MM.1S (cell line): ENCODE results near the gene SFRP2.

Experiments used
- DNase-seq: peaks from one replicate; pipeline ENCODE4 v3.0.0-alpha.2; 2015
- H2AFZ ChIP-seq: fragments of 300-600 bp; sonication (generic); 2 replicates; pipeline ENCODE4 v1.6.0; 2016; ENCODE audit warnings: antibody characterized with exemption, low read length
- H3F3A ChIP-seq: fragments of 300-600 bp; sonication (generic); 2 replicates; pipeline ENCODE4 v1.6.1; 2016; ENCODE audit warnings: mild to moderate bottlenecking, antibody characterized with exemption, low read length, moderate library complexity, mixed read lengths; ENCODE audit not compliant: insufficient read depth
- H3K27ac ChIP-seq: fragments of 300-600 bp; sonication (generic); 2 replicates; pipeline ENCODE4 v1.5.1; 2016; ENCODE audit warnings: mild to moderate bottlenecking, low read length
- H3K27me3 ChIP-seq: fragments of 300-600 bp; sonication (generic); replicated peaks from 2 replicates; pipeline ENCODE4 v1.6.0; 2016; ENCODE audit warnings: low read length; ENCODE audit not compliant: insufficient read depth
- H3K36me3 ChIP-seq: fragments of 300-600 bp; sonication (generic); replicated peaks from 2 replicates; pipeline ENCODE4 v1.6.1; 2016; ENCODE audit warnings: mild to moderate bottlenecking, low read length, mixed read lengths; ENCODE audit not compliant: insufficient read depth
- H3K4me1 ChIP-seq: fragments of 300-600 bp; sonication (generic); 2 replicates; pipeline ENCODE4 v1.6.1; 2016; ENCODE audit warnings: low read length, mixed read lengths
- H3K4me2 ChIP-seq: fragments of 300-600 bp; sonication (generic); 2 replicates; pipeline ENCODE4 v1.6.0; 2016; ENCODE audit warnings: low read depth, low read length
- H3K4me3 ChIP-seq: fragments of 300-600 bp; sonication (generic); 2 replicates; pipeline ENCODE4 v1.5.1; 2016; ENCODE audit warnings: low read length, mixed read lengths
- H3K79me2 ChIP-seq: fragments of 300-600 bp; sonication (generic); 2 replicates; pipeline ENCODE4 v1.6.1; 2016; ENCODE audit warnings: mixed run types, low read length, mixed read lengths
- H3K9ac ChIP-seq: fragments of 300-600 bp; sonication (generic); 2 replicates; pipeline ENCODE4 v1.6.1; 2016; ENCODE audit warnings: low read length, mixed read lengths
- H3K9me2 ChIP-seq: fragments of 300-600 bp; sonication (generic); replicated peaks from 2 replicates; pipeline ENCODE4 v1.6.1; 2016; ENCODE audit warnings: mild to moderate bottlenecking, low read length, mixed read lengths; ENCODE audit not compliant: insufficient read depth
- H3K9me3 ChIP-seq: fragments of 300-600 bp; sonication (generic); replicated peaks from 2 replicates; pipeline ENCODE4 v1.6.1; 2016; ENCODE audit warnings: mild to moderate bottlenecking, low read length, mixed read lengths; ENCODE audit not compliant: insufficient read depth
- H4K20me1 ChIP-seq: fragments of 300-600 bp; sonication (generic); 2 replicates; pipeline ENCODE4 v1.6.1; 2016; ENCODE audit warnings: mild to moderate bottlenecking, low read length, moderate library complexity, mixed read lengths; ENCODE audit not compliant: insufficient read depth
- EZH2 ChIP-seq: fragments of 300-600 bp; sonication (generic); optimal IDR thresholded peaks from 2 replicates; pipeline ENCODE3; 2017; ENCODE audit warnings: low read depth, mild to moderate bottlenecking, antibody characterized with exemption, low read length, mixed read lengths
- EZH2phosphoT487 ChIP-seq: fragments of 300-600 bp; sonication (generic); IDR thresholded peaks from 2 replicates; pipeline ENCODE4 v1.6.1; 2018; ENCODE audit warnings: antibody characterized with exemption, low read length
- TF ChIP-seq, protein P1 (sequence below): fragments of 300-600 bp; sonication (generic); IDR thresholded peaks from 2 replicates; pipeline ENCODE4 v1.5.1; 2016; ENCODE audit warnings: antibody characterized with exemption, low read length, mixed read lengths

Gene SFRP2, protein sequence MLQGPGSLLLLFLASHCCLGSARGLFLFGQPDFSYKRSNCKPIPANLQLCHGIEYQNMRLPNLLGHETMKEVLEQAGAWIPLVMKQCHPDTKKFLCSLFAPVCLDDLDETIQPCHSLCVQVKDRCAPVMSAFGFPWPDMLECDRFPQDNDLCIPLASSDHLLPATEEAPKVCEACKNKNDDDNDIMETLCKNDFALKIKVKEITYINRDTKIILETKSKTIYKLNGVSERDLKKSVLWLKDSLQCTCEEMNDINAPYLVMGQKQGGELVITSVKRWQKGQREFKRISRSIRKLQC

DNA sequence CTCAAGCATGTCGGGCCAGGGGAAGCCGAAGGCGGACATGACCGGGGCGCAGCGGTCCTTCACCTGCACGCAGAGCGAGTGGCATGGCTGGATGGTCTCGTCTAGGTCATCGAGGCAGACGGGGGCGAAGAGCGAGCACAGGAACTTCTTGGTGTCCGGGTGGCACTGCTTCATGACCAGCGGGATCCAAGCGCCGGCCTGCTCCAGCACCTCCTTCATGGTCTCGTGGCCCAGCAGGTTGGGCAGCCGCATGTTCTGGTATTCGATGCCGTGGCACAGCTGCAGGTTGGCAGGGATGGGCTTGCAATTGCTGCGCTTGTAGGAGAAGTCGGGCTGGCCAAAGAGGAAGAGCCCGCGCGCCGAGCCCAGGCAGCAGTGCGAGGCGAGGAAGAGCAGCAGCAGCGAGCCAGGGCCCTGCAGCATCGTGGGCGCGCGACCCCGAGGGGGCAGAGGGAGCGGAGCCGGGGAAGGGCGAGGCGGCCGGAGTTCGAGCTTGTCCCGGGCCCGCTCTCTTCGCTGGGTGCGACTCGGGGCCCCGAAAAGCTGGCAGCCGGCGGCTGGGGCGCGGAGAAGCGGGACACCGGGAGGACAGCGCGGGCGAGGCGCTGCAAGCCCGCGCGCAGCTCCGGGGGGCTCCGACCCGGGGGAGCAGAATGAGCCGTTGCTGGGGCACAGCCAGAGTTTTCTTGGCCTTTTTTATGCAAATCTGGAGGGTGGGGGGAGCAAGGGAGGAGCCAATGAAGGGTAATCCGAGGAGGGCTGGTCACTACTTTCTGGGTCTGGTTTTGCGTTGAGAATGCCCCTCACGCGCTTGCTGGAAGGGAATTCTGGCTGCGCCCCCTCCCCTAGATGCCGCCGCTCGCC, at the start of gene SFRP2:
SFRP2 (minus strand) TSS at position 671 of the 864 bp plus-strand sequence; CDS start at position 423, 248 bp downstream.
- Histone ChIP-seq H3K27ac (no peak within 1 kb of the TSS), H4K20me1 (no peaks in the 10 kb centered on the region), H3K4me1 (no peaks in the 10 kb centered on the region), H3K4me2 (no peak within 1 kb of the TSS), H3K36me3 (no peaks in the 10 kb centered on the region), H3K27me3 (peaks cover 8% of the 10 kb centered on the region; the same call in 1 of the 2 replicates), H3K9ac (no peak within 1 kb of the TSS), H3K79me2 (no peaks in the 10 kb centered on the region), H3K9me2 (no peaks in the 10 kb centered on the region), H3K4me3 (no peak within 1 kb of the TSS), H2AFZ (no peak within 1 kb of the TSS), H3K9me3 (no peaks in the 10 kb centered on the region), H3F3A (no peaks in the 10 kb centered on the region)
- TF ChIP-seq, protein P1, sequence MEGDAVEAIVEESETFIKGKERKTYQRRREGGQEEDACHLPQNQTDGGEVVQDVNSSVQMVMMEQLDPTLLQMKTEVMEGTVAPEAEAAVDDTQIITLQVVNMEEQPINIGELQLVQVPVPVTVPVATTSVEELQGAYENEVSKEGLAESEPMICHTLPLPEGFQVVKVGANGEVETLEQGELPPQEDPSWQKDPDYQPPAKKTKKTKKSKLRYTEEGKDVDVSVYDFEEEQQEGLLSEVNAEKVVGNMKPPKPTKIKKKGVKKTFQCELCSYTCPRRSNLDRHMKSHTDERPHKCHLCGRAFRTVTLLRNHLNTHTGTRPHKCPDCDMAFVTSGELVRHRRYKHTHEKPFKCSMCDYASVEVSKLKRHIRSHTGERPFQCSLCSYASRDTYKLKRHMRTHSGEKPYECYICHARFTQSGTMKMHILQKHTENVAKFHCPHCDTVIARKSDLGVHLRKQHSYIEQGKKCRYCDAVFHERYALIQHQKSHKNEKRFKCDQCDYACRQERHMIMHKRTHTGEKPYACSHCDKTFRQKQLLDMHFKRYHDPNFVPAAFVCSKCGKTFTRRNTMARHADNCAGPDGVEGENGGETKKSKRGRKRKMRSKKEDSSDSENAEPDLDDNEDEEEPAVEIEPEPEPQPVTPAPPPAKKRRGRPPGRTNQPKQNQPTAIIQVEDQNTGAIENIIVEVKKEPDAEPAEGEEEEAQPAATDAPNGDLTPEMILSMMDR = no peak
- TF ChIP-seq EZH2phosphoT487 (no peak), EZH2 (no peak)
- no peak for DNase-seq

DNA sequence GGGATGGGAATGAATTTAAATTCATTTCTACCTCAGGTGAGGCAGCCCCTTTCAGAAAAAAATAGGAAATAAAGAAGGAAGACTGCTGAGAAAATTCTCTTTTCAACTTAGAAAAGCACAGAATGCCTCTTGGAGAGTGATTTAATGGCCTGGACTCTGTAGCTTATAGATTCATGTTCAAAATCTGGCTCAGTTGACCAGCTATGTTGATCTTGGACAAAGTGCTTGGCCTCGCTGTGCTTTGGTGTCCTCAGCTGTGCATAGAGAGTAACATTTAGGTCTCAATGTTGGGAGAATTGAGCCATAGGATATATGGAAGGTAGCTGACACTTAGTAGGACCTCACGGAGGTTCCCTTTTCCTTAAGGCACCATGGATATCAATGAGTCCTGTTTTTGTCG, 49.7 kb upstream of the SFRP2 start:
- Histone ChIP-seq H3K36me3 (no peaks in the 10 kb centered on the region), H4K20me1 (no peaks in the 10 kb centered on the region), H3K4me2 (no peak overlapping the region), H3K79me2 (no peaks in the 10 kb centered on the region), H3F3A (no peaks in the 10 kb centered on the region), H3K4me3 (no peak overlapping the region), H3K9ac (no peak overlapping the region), H3K27ac (no peak overlapping the region), H3K27me3 (no peaks in the 10 kb centered on the region), H2AFZ (no peak overlapping the region), H3K9me2 (no peaks in the 10 kb centered on the region), H3K4me1 (no peaks in the 10 kb centered on the region), H3K9me3 (no peaks in the 10 kb centered on the region)
- TF ChIP-seq EZH2phosphoT487 = no peak
- TF ChIP-seq, protein P1 = no peak
- no peak for TF ChIP-seq EZH2
- no peak for DNase-seq

DNA sequence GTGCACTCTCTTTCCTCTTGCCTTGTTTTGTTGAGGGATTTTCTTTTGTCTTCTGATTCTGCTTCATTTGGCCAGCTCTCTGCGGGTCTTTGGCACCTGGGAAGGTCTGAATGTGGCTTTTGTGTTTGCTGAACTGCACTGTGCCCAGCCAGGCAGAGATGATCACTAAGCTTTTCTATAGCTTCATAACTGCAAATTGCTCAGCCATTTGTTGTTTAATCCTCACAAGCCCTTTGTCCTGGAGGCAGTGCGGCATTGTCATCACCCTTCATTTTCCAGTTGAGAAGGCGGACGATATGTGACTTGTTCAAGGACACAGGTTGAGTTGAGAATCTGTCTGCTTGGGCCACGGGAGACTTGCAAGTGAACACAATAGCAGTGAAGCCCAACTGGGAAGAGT, 46.0 kb upstream of the SFRP2 start:
- H3K9me2 ChIP-seq = no peaks in the 10 kb centered on the region
- no peaks in the 10 kb centered on the region for H3K4me1 ChIP-seq
- no peaks in the 10 kb centered on the region for H3K9me3 ChIP-seq
- no peaks in the 10 kb centered on the region for H3F3A ChIP-seq
- no peaks in the 10 kb centered on the region for H3K79me2 ChIP-seq
- no peaks in the 10 kb centered on the region for H3K36me3 ChIP-seq
- H3K4me2 ChIP-seq = no peak overlapping the region
- H3K9ac ChIP-seq = no peak overlapping the region
- H2AFZ ChIP-seq = no peak overlapping the region
- H3K27me3 ChIP-seq = no peaks in the 10 kb centered on the region
- H3K4me3 ChIP-seq = no peak overlapping the region
- no peaks in the 10 kb centered on the region for H4K20me1 ChIP-seq
- no peak for DNase-seq
- TF ChIP-seq, protein P1 = no peak
- no peak for TF ChIP-seq EZH2
- no peak overlapping the region for H3K27ac ChIP-seq
